CD14-positive monocyte (primary cell): ENCODE data around the gene UBE3D. TPM values are rescaled to one million over a fixed set of nuclear protein-coding genes. Genes with fewer than 3 reads are reported as not detected.
"Not testable (repeated sequence)": the region's sequence is repeated elsewhere in the genome, so short reads cannot be mapped to it uniquely, and the experiment has no call there.

Source experiments
- DNase-seq, 3 donors: peaks; one replicate each; pipeline ENCODE4 v3.0.0-alpha.2; 2011 to 2022
- H2AFZ ChIP-seq: 2 replicates; pipeline ENCODE4 v1.6.0; 2012; ENCODE audit warnings: mild to moderate bottlenecking, low read depth, low read length, inconsistent platforms; ENCODE audit not compliant: insufficient read depth, poor library complexity, severe bottlenecking
- H3K27ac ChIP-seq, 2 donors: 1 replicate in 1 of 2; 2 replicates in 1 of 2; pipeline ENCODE4 v1.5.1; 2012 to 2013; ENCODE audit warnings: low read length in 2 of 2, control low read depth in 1 of 2, inconsistent platforms in 1 of 2, low read depth in 1 of 2, mild to moderate bottlenecking in 1 of 2
- H3K27me3 ChIP-seq, 2 donors: one replicate each; pipeline versions ENCODE4 v1.6.0 to v1.6.1; 2011 to 2013; ENCODE audit warnings: low read length in 2 of 2; ENCODE audit not compliant: control insufficient read depth in 2 of 2, insufficient read depth in 2 of 2
- H3K36me3 ChIP-seq, 2 donors: replicated peaks in 1 of 2; 1 replicate in 1 of 2; 2 replicates in 1 of 2; pipeline versions ENCODE4 v1.5.1 to v1.6.1; 2012 to 2013; ENCODE audit warnings: low read length in 2 of 2, control low read depth in 1 of 2, inconsistent platforms in 1 of 2, mild to moderate bottlenecking in 1 of 2; ENCODE audit not compliant: insufficient read depth in 2 of 2, control insufficient read depth in 1 of 2
- H3K4me1 ChIP-seq, 2 donors: 1 replicate in 1 of 2; 2 replicates in 1 of 2; pipeline versions ENCODE4 v1.5.1 to v1.6.1; 2012 to 2013; ENCODE audit warnings: low read length in 2 of 2, control low read depth in 1 of 2, inconsistent platforms in 1 of 2, mild to moderate bottlenecking in 1 of 2, moderate library complexity in 1 of 2; ENCODE audit not compliant: insufficient read depth in 2 of 2, control insufficient read depth in 1 of 2
- H3K4me2 ChIP-seq: replicated peaks from 2 replicates; pipeline ENCODE3; 2012; ENCODE audit warnings: low read length, moderate library complexity, mild to moderate bottlenecking; ENCODE audit not compliant: poor library complexity, severe bottlenecking; ENCODE audit errors: extremely low read depth
- H3K4me3 ChIP-seq, 3 experiments: fragments of 200-600 bp in 1 of 3; sonication (generic) in 1 of 3; replicated peaks in 1 of 3; 1 replicate in 2 of 3; 2 replicates in 1 of 3; pipeline ENCODE4 v1.5.1; 2011 to 2013; ENCODE audit warnings: low read length in 3 of 3, mild to moderate bottlenecking in 3 of 3, control low read depth in 2 of 3, low read depth in 2 of 3, inconsistent platforms in 1 of 3, moderate library complexity in 1 of 3
- H3K79me2 ChIP-seq: 2 replicates; pipeline ENCODE4 v1.6.0; 2012; ENCODE audit warnings: mild to moderate bottlenecking, control low read depth, inconsistent platforms, low read length, moderate library complexity; ENCODE audit not compliant: insufficient read depth
- H3K9ac ChIP-seq: 2 replicates; pipeline ENCODE4 v1.6.0; 2017; ENCODE audit warnings: low read length, mild to moderate bottlenecking; ENCODE audit not compliant: insufficient read depth, poor library complexity, severe bottlenecking
- H3K9me3 ChIP-seq, 2 donors: replicated peaks in 1 of 2; 1 replicate in 1 of 2; 2 replicates in 1 of 2; pipeline versions ENCODE4 v1.5.1 to v1.6.1; 2012 to 2013; ENCODE audit warnings: low read length in 2 of 2, control low read depth in 1 of 2; ENCODE audit not compliant: control insufficient read depth in 1 of 2, insufficient read depth in 1 of 2
- H4K20me1 ChIP-seq: 2 replicates; pipeline ENCODE4 v1.6.0; 2012; ENCODE audit warnings: mild to moderate bottlenecking, low read length, control low read depth, moderate library complexity; ENCODE audit not compliant: insufficient read depth
- H3K27ac Mint-ChIP-seq, 7 donors: one replicate each; pipeline ENCODE4 v1.8.0; 2020; ENCODE audit warnings: mild to moderate bottlenecking in 7 of 7, mixed read lengths in 7 of 7, moderate library complexity in 6 of 7, inconsistent platforms in 2 of 7
- H3K27me3 Mint-ChIP-seq, 3 donors: one replicate each; pipeline ENCODE4 v1.8.0; 2021 to 2022; ENCODE audit warnings: low read depth in 3 of 3, mild to moderate bottlenecking in 3 of 3, mixed read lengths in 3 of 3, moderate library complexity in 3 of 3, inconsistent platforms in 1 of 3
- H3K36me3 Mint-ChIP-seq, 2 donors: one replicate each; pipeline ENCODE4 v1.8.0; 2020; ENCODE audit warnings: mixed read lengths in 2 of 2, inconsistent platforms in 1 of 2, mild to moderate bottlenecking in 1 of 2
- H3K4me1 Mint-ChIP-seq: one replicate; pipeline ENCODE4 v1.8.0; 2020; ENCODE audit warnings: mild to moderate bottlenecking, mixed read lengths
- H3K4me3 Mint-ChIP-seq, 2 donors: one replicate each; pipeline ENCODE4 v1.8.0; 2020; ENCODE audit warnings: mild to moderate bottlenecking in 2 of 2, mixed read lengths in 2 of 2, moderate library complexity in 1 of 2
- H3K9me3 Mint-ChIP-seq, 7 donors: one replicate each; pipeline ENCODE4 v1.8.0; 2020 to 2022; ENCODE audit warnings: mixed read lengths in 7 of 7, mild to moderate bottlenecking in 6 of 7, moderate library complexity in 6 of 7, inconsistent platforms in 2 of 7
- WGBS: methylation state at CpG from one replicate; pipeline ENCODE4 v1.1.5; 2013; ENCODE audit warnings: missing lambda C conversion rate; ENCODE audit not compliant: insufficient coverage; 5-methylcytosine and 5-hydroxymethylcytosine counted together
- intact Hi-C, 2 donors: fragments of 100-400 bp; cut with micrococcal nuclease; formaldehyde crosslinking; loops; one replicate each; pipeline versions ENCODE4 v1.15.0 to v1.15.1; 2023
- polyA plus RNA-seq, 3 donors: library from polyadenylated mRNA; depleted of rRNA in 1 of 3; unstranded in 2 of 3; stranded (reverse) in 1 of 3; fragments of 300-500 nt in 2 of 3; fragments of >200 nt in 1 of 3; fragmentation: Illumina TruSeq in 2 of 3; gene quantifications; 1 replicate in 2 of 3; 2 replicates in 1 of 3; pipeline ENCODE4 v1.2.3, GENCODE V29; 2012 to 2021
- TF ChIP-seq, protein P1 (sequence below): fragments of 200-600 bp; IDR thresholded peaks from one replicate; pipeline ENCODE4 v1.8.0; 2022; ENCODE audit warnings: antibody characterized with exemption, mild to moderate bottlenecking

Gene UBE3D
- polyA plus RNA-seq, 3 donors, result 0.61 to 1.7 (median 1.1) TPM

DNA sequence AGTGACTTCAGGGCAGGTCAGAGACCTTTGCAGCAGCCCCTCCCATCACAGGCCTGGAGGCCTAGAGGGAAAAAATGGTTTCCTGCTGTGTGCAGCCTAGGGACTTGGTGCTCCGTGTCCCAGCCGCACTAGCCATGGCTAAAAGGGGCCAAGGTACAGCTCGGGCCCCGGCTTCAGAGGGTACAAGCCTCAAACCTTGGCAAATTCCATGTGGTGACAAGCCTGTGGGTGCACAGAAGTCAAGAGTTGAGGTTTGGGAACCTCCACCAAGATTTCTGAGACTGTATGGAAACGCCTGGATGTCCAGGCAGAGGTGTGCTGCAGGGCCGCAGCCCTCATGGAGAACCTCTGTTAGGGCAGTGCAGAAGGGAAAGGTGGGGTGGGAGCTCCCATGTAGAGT, 34.0 kb downstream of the UBE3D start:
- H3K4me3 ChIP-seq, result no peak overlapping the region
- H3K36me3 Mint-ChIP-seq, result peaks cover 8 to 25% of the 10 kb centered on the region in 2 donors
- 100% methylated on average over 5 of the region's 6 CpGs for WGBS

DNA sequence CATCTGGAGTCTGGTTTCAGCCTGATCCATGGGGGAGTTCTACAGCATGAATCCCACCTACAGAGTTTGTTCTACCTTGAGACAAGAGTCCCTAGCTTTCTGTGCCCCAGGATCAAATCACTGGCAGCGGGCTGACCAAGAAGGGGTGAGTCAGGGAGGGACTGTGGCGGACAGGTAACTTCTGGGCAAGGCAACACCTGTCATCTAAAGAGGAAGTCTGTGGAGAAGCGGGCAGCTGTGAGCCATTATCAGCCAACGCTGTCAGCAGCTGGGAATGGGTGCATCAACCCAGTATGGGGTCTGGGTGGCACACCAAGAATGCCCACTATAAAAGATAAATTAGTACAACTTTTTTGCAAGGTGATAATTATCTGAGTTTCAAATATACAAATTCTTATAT, 45.9 kb downstream of the UBE3D start:
- no peak overlapping the region for H3K27ac Mint-ChIP-seq
- peaks cover 0 to 2% of the 10 kb centered on the region in 2 donors for H3K9me3 ChIP-seq

More for the DNA sequence above, 34.0 kb downstream of the UBE3D start:
- H3K4me3 Mint-ChIP-seq, result no peak overlapping the region
- H3K4me1 Mint-ChIP-seq, result no peaks in the 10 kb centered on the region
- no peaks in the 10 kb centered on the region for H3K27me3 ChIP-seq
- H3K79me2 ChIP-seq, result no peaks in the 10 kb centered on the region
- H3K27ac ChIP-seq, result no peak overlapping the region
- no peaks in the 10 kb centered on the region for H3K36me3 ChIP-seq
- no peaks in the 10 kb centered on the region for H4K20me1 ChIP-seq
- H2AFZ ChIP-seq, result no peak overlapping the region
- no peaks in the 10 kb centered on the region for H3K4me1 ChIP-seq
- no peak overlapping the region for H3K27ac Mint-ChIP-seq
- TF ChIP-seq, protein P1, sequence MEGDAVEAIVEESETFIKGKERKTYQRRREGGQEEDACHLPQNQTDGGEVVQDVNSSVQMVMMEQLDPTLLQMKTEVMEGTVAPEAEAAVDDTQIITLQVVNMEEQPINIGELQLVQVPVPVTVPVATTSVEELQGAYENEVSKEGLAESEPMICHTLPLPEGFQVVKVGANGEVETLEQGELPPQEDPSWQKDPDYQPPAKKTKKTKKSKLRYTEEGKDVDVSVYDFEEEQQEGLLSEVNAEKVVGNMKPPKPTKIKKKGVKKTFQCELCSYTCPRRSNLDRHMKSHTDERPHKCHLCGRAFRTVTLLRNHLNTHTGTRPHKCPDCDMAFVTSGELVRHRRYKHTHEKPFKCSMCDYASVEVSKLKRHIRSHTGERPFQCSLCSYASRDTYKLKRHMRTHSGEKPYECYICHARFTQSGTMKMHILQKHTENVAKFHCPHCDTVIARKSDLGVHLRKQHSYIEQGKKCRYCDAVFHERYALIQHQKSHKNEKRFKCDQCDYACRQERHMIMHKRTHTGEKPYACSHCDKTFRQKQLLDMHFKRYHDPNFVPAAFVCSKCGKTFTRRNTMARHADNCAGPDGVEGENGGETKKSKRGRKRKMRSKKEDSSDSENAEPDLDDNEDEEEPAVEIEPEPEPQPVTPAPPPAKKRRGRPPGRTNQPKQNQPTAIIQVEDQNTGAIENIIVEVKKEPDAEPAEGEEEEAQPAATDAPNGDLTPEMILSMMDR, result no peak
- no peaks in the 10 kb centered on the region for H3K27me3 Mint-ChIP-seq
- intact Hi-C loops, result no loop called here
- peaks cover 15 to 39% (median 29%) of the 10 kb centered on the region in 7 donors for H3K9me3 Mint-ChIP-seq
- H3K9ac ChIP-seq, result no peak overlapping the region
- H3K4me2 ChIP-seq, result no peak overlapping the region
- no peak for DNase-seq
- H3K9me3 ChIP-seq, result peaks cover 23 to 29% of the 10 kb centered on the region in 2 donors

DNA sequence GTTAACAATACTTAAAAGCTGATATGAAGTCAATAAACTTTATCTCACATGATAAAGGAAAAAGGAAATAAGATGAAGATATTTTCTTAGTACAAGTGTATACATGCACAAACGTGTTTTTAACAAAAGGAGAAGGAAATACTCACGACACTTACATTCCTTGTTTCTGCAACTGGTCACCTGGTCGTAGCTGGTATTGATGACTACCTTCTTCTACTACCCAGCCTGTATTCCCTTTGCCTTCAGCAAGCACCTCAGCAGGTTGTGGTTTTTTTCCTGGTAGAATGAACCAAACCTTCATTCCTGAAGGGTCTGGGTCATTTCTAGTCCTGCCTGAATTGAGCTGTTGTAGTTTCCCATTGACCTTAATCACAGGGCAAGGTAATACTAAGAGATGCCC, 54.5 kb downstream of the UBE3D start:
- H3K4me1 Mint-ChIP-seq, result not testable (repeated sequence)

More for the DNA sequence above, 45.9 kb downstream of the UBE3D start:
- TF ChIP-seq, protein P1, result no peak
- Mint-ChIP-seq H3K27me3 (peaks cover 0 to 4% (median 0%) of the 10 kb centered on the region in 3 donors), H3K9me3 (peaks cover 5 to 16% (median 7%) of the 10 kb centered on the region in 7 donors), H3K4me3 (no peak overlapping the region), H3K4me1 (no peaks in the 10 kb centered on the region), H3K36me3 (peaks cover 15 to 28% of the 10 kb centered on the region in 2 donors)
- Histone ChIP-seq H3K27ac (no peak overlapping the region), H3K27me3 (no peaks in the 10 kb centered on the region), H3K4me2 (no peak overlapping the region), H3K36me3 (no peaks in the 10 kb centered on the region), H2AFZ (no peak overlapping the region), H3K9ac (no peak overlapping the region), H3K79me2 (no peaks in the 10 kb centered on the region), H4K20me1 (no peaks in the 10 kb centered on the region), H3K4me3 (no peak overlapping the region), H3K4me1 (no peaks in the 10 kb centered on the region)
- 97% methylated on average over 3 of the region's 4 CpGs for WGBS
- intact Hi-C loops, result no loop called here
- DNase-seq, result no peak

More for the DNA sequence above, 54.5 kb downstream of the UBE3D start:
- no CpG with 5 or more reads among the region's 3 CpGs for WGBS
- H3K4me1 ChIP-seq, H3K27ac Mint-ChIP-seq, H4K20me1 ChIP-seq, H3K4me3 ChIP-seq, H3K4me2 ChIP-seq, H3K4me3 Mint-ChIP-seq, H3K36me3 ChIP-seq, H2AFZ ChIP-seq, H3K27me3 Mint-ChIP-seq, DNase-seq, intact Hi-C loops, H3K27me3 ChIP-seq, H3K9ac ChIP-seq, H3K9me3 ChIP-seq, H3K79me2 ChIP-seq, H3K27ac ChIP-seq: not testable (repeated sequence)
- Mint-ChIP-seq H3K9me3 (peaks cover 5 to 26% (median 12%) of the 10 kb centered on the region in 7 donors), H3K36me3 (peaks cover 4 to 14% of the 10 kb centered on the region in 2 donors)
